Kidney capillary endothelial cell (primary cell): ENCODE data around the gene PEX26.
"Not testable (repeated sequence)": the region's sequence is repeated elsewhere in the genome, so short reads cannot be mapped to it uniquely, and the experiment has no call there.

Experiments used
- DNase-seq: peaks from one replicate; pipeline ENCODE4 v3.0.0-alpha.2; 2018; ENCODE audit warnings: low spot score

The PEX26 gene

DNA sequence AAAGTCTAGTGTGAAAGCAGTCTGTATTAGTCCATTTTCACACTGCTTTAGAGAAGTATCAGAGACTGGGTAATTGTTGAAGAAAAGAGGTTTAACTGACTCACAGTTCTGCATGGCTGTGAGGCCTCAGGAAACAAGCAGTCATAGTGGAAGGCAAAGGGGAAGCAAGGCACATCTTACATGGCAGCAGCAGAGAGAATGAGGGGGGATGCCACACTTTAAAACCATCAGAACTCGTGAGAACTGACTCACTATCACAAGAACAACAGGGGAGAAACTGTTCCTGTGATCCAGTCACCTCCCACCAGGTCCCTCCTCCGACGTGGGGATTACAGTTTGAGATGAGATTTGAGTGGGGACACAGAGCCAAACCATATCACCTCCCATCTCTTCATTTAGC is 19.0 kb downstream of the PEX26 start:
- no peak for DNase-seq

DNA sequence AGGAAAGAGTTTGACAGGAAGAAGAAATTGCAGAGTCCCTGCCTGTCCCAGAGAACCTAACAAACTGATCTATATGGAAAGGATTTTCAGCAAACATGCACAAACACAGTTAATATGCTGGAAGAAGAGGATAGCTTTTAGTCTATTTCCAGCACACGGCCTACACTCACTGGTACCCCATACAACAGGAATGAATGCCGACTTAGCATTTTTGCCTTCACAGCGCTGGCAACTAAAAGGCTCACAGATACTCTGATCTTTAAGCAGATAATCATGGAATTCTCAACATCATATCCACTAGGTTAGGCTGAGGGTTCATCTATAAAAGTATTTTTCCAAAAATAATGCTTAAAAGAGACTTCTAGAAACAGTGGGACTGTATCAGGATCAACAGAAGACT is 23.0 kb downstream of the PEX26 start:
- DNase-seq, result no peak

DNA sequence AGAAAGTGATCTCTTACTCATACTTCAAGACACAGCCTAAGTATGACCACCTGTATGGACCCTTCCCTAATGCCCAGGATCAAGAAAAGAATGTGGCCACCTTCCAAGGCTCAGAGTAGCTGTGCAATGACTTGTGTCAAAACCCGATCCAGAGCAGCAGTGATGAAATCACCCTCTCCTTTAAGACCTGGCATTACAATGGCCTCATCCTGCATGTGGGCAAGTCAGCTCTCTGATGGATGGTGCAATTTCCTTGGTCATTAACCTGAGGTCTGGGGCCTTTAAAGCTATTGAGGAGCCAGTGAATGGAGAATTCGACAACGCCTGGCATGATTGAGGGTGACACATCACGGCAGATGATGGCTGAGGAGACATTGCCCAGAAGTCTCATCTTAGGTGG is 23.7 kb downstream of the PEX26 start:
- DNase-seq, result no peak

DNA sequence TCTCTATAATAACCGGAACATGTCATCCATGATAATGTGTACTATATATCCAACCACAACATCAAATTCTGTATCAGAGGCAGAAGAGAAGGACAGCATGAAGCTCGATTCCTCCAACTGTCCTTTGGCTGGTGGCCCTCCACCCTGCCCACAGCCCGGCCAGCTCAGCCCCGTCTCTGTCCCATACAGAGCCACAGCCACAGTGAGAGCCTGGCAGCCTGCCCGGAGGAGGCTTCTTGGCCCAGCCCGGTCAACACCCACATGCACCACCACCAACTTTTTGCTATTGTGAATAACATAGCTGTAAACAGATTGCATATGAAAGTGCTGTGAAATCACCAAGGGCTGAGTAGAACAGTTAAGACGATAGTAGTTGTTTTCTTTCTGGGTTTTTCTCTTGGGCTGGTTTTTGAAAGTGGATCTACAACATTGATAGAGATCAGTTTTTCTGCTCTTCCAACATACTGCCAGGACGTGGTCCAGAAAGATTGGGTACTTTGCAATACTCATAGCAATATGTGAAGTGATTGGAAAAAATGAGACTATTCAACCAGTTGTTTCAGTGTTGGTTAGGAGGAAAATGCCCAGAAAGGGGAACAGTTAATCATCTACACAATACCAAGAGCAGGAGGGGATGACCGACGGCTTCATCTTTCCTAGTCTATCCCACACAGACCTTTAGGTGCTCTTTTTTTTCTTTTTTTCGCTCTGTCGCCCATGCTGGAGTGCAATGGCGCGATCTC is 25.9 kb downstream of the PEX26 start:
- no peak for DNase-seq

GRCh38 chr22:18104566-18104965 is 26.8 kb downstream of the PEX26 start:
- no peak for DNase-seq

DNA sequence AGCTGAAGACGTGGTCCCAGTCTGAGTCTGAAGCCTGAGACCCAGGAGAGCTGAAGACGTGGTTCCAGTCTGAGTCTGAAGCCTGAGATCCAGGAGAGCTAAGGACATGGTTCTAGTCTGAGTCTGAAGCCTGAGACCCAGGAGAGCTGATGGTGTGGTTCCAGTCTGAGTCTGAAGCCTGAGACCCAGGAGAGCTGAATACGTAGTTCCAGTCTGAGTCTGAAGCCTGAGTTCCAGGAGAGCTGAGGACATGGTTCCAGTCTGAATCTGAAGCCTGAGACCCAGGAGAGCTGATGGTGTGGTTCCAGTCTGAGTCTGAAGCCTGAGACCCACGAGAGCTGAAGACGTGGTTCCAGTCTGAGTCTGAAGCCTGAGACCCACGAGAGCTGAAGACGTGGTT is 28.2 kb downstream of the PEX26 start:
- not testable (repeated sequence) for DNase-seq

GRCh38 chr22:18106550-18107341 is 29.0 kb downstream of the PEX26 start:
- DNase-seq, result not testable (repeated sequence)

DNA sequence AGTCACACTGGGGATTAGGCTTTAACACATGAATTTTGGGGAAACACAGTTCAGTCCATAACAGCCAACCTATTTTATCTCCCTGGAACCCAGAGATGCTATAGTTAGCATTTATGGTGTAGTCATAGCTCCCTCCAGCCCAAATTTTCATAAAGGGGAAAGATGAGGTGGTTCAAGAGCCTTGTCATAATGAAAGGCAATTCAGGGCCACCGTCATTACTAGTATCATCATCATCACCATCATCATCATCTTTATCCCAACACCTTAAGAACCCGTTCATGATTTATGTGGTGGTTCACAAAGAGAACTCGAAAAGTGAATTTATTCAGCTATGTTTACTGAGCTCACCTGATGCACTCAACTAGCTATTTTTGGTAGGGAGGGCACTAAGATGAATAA is 30.4 kb downstream of the PEX26 start:
- no peak for DNase-seq

- DNase-seq, result no peak
Observed at GRCh38 chr22:18109410-18110193, 31.8 kb downstream of the PEX26 start.

DNA sequence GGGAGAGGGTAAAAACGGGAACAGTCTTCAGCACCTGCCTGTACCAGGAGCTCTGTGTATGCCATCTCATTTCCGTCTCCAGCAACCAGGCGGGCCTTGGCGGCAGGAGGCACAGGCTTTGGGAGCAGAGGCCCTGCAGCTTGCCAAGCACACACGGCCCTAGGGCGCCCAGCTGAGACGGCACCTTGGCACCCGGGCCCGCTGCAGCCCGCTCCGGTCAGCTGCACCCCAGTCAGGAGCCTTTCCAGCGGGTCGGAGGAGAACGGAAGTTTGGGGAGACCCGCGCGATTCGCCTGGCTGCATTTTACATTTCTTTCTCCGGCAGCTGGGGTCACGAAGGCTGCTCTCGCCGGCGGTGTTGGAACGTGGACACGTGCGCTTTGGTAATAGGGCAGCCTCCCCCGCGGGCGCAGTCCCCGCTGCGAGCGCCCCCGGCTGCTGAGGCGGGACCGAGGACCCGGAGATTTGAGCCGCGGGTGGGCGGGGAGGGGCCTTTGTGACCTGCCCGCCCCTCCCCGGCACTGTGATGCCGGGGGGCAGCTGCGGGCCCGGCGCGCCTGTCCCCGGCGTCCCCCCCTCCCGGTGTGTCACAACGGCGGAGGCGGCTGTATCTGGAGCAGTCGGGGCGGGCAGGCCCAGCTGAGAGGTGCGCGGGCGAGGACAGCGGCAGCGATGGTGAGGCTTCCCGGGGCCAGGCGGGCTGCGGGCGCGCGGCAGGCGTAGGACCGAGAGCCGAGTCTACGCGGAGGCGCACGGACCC is 32.6 kb downstream of the PEX26 start, which contains the start of gene TUBA8:
Gene TUBA8 (plus strand): TSS at position 616 of the 760 bp plus-strand sequence. CDS start 57 bp downstream, at position 673.
- peak; percentile 16 for DNase-seq

- no peak for DNase-seq
Observed at GRCh38 chr22:18110954-18111758, 33.4 kb downstream of the PEX26 start.

DNA sequence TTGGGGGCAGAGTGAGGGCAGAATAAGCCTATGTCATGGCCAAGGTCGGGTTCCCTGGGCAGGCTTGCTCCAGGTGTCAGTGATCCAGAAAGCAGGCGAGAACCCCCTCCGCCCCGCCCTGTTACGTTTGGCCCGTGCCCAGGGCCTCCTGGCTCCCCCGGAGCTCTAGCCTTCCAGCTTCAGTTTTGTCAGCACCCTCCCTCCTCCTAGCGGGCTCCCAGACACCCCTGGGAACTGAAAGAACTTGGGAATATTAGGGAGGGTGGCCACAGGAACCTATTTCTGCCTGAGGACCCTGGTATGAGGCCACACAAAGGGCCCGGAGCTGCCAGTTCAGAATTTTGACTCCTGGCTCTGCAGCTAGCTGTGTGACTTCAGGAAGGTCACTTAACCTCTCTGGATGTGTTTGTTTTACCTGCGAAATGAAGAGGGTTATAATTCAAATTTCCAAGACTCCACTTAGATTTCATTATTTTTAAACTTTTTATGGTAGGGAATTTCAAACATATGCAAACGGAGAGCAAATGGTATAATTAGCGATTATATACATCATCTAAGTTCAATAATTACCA is 34.1 kb downstream of the PEX26 start:
- no peak for DNase-seq

DNA sequence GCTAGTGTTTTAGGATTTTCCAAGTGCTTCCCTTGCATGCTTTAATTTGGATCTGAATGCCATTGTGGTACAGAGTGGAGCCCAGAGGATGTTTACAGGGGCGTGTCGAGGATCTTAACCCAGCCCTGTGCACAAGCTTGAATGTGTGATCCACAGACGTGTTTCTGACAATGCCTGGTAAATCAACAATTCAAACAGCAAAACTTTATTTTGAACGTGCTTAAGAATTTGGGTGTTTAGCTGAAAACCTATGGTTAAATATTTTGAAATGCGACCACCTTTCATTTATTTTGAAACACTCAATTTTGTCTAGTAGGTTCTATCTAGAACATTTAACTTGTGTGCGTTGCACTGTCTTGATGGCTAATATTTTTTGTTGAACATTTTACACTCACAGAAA is 34.6 kb downstream of the PEX26 start:
- DNase-seq, result no peak

GRCh38 chr22:18113680-18114394 is 36.0 kb downstream of the PEX26 start:
- DNase-seq, result no peak

GRCh38 chr22:18114495-18114894 is 36.7 kb downstream of the PEX26 start:
- no peak for DNase-seq

DNA sequence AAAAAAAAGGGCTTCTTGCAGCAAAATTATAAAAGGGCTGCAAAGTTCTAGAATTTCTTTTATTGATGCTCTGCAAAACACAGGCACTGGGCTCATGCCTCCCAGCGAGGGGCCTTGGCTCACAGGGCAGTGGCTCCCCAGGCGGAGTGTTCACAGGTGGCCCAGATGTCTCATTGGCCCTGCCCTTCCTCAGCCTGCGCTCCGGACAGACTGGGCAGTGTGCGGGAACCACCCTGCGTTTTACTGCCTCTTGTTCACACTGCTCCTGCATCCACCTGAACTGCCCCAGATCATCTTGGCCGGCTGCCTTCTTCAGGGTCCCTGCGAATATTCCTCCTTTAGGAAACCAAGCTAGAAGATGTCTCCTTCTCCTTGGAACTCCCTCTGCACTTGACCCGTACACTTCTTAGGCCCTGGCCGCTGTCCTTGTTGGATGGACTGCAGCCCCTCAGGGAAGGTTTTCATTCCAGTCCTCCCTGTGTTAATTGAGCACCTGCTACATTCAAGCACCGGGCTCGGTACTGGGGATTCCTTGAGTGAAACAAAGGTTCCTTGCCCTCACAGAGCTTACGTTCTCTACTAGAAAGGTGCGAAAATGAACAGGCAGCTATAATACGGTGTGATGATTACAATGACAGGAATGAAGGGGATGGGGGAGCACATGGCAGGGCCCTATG is 37.3 kb downstream of the PEX26 start:
- DNase-seq, result no peak

DNA sequence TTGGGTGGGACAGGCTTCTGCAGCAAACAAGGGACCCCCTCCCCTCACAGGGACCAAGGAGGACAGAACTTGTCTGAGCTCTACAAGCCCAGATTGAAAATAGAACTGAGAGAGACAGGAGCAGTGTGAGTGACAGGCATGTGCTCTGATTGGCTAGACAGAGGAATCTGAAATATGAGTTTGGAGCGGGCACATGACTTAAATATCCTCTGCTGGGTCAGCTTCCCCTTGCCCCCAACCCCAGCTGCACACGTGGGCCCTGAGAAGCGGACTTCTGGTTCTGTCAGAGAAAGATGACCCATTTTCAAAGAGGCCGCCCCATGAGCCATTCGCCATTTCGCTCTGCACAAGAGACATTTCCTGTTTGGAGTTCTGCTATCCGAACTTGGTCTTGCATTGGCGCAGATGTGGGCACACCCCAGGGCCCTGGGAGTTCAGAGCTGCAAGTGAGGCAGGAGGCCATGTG is 38.1 kb downstream of the PEX26 start:
- DNase-seq, result no peak

DNA sequence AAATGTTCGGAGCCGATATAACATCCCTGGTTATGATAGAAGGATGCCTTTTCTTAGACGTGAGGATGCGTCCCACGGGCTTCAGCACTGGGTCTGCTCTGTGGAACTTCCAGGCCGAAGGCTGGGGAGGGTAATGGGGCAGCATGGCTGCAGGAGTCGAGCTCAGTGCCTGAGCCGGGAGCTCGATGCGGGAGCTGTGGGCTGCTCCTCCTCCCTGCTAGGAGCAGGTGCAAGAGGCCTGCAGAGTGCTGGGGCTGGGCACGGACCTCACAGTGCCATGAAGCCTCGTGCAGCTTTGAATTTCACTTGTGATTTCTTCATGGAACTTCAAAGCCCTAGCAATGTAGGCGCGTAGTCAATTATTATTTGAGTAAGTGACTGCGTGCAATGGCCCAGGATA is 38.8 kb downstream of the PEX26 start:
- no peak for DNase-seq

DNA sequence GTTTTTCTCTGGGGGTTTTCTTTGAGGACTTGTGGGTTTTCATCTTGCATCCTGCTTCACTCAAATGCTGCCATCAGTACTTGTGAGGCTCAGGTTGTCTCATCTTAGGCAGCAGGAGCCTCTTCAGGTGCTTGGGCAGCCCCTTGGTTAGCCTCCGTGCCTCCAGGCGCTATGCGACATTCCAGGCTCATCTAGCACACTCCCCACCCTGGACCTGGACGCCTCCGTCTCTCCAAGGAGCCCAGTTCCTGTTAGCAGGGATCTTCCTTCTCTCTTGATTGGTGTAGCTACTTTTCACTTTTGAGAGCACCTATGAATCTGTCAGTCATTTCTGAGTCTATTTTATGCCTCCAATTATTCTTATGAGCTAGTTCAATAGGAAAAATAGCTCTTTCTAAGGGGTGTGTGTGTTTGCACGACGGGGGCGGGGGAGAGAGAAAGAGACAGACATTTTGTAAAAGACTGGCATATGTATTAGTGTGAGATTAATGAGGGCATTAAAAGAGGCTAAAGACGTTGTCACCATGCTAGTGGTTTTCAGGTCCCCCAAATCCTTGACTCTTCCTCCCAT is 40.6 kb downstream of the PEX26 start:
- no peak for DNase-seq
